OCI-LY3 (cell line): ENCODE results near the gene PCF11.

Experiments
- EZH2phosphoT487 ChIP-seq: fragments of 200-600 bp; shearing (Covaris generic); IDR thresholded peaks from 2 replicates; pipeline ENCODE4 v1.6.1; 2018; ENCODE audit warnings: antibody characterized with exemption, mixed run types, low read depth
- TF ChIP-seq, protein P1 (sequence below): fragments of 200-600, 300-600 bp; sonication (generic); IDR thresholded peaks from 2 replicates; pipeline ENCODE4 v1.5.1; 2014; ENCODE audit warnings: antibody characterized with exemption, low read length, low read depth

DNA sequence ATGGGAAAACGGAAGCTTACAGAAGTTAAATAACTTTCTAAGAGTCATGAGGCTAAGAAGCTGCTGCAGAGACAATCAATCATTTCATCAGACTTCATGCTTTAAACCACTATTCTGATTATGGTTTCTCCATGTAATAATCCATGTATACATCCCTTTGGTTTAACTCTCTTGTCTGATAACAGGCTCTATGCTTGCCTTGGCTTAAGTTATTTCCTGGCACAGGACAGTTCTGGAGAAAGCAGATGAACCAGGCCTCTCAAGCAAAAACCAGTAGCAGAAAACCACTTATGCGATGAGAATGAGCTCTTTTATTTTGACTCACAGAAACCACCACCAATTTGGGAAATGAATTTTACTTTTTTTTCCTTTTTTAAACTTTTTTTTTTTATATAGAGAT, 6.5 kb upstream of the PCF11 start:
- TF ChIP-seq, protein P1, sequence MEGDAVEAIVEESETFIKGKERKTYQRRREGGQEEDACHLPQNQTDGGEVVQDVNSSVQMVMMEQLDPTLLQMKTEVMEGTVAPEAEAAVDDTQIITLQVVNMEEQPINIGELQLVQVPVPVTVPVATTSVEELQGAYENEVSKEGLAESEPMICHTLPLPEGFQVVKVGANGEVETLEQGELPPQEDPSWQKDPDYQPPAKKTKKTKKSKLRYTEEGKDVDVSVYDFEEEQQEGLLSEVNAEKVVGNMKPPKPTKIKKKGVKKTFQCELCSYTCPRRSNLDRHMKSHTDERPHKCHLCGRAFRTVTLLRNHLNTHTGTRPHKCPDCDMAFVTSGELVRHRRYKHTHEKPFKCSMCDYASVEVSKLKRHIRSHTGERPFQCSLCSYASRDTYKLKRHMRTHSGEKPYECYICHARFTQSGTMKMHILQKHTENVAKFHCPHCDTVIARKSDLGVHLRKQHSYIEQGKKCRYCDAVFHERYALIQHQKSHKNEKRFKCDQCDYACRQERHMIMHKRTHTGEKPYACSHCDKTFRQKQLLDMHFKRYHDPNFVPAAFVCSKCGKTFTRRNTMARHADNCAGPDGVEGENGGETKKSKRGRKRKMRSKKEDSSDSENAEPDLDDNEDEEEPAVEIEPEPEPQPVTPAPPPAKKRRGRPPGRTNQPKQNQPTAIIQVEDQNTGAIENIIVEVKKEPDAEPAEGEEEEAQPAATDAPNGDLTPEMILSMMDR, result no peak
- no peak for TF ChIP-seq EZH2phosphoT487
